Stimulated activated CD8-positive, alpha-beta memory T cell treated with anti-CD3 and anti-CD28 coated beads, Interleukin-2, amount 100 ng/mL, for 48 hours (primary cell): Measurements from ENCODE around the gene EVI2B.
"Not testable (repeated sequence)": the region's sequence is repeated elsewhere in the genome, so short reads cannot be mapped to it uniquely, and the experiment has no call there.

ENCODE experiments used
- DNase-seq, 2 donors: peaks; one replicate each; pipeline ENCODE4 v3.0.0-alpha.2; 2020; ENCODE audit warnings: low read depth in 2 of 2

Gene EVI2B

DNA sequence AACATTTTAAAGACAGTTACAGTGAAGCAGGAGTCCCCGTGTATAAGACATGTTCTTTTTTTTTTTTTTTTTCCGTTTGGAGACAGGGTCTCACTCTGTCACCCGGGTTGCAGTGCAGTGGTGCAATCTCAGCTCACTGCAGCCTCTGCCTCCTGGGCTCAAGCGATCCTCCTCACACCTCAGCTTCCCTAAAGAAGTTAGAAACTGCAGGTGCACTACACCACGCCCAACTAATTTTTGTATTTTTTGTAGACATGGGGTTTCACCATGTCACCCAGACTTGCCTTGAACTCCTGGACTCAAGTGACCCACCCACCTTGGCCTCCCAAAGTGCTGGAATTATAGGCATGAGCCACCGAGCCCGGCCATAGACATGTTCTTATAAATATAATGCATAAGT lies 3.0 kb downstream of the EVI2B start:
- no peak for DNase-seq

DNA sequence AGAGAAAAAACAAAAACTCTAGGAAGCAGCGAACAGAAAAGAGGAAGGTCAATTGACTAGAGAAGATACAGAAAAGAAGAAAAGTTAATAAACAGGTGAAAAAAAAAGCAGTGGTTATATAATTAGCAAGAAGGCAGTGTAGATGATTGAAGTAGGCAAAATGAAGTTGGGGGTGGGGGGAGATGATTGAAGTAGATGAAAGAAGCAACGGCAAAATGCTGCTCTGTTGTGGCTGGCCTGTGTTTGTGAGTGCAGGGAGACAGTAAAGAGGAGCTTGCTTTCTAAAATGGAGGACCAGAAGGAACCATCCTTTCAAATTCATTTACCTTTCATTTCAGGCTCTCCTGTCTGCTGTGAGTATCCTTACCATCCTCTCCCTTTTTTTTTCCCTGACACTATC lies 3.6 kb downstream of the EVI2B start:
- no peak for DNase-seq

DNA sequence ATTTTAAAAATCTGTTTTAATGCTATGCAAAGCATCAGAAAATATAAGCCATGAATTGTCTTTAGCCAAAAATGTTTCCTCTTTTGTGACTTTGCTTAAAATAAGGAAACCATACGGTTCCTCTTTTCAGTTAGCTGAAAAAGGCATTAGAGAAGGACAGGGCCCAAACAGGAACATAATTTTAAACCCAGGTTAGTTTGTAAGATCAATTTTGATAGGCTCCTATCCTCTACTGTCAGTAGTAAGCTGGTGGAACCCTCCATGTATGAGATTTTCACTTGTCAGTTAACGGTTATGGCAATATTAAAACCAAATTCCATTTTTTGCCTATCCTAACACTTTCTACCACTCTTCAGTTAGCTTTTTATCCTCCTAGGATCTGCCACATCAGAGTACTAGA lies 4.3 kb downstream of the EVI2B start:
- DNase-seq, result no peak

DNA sequence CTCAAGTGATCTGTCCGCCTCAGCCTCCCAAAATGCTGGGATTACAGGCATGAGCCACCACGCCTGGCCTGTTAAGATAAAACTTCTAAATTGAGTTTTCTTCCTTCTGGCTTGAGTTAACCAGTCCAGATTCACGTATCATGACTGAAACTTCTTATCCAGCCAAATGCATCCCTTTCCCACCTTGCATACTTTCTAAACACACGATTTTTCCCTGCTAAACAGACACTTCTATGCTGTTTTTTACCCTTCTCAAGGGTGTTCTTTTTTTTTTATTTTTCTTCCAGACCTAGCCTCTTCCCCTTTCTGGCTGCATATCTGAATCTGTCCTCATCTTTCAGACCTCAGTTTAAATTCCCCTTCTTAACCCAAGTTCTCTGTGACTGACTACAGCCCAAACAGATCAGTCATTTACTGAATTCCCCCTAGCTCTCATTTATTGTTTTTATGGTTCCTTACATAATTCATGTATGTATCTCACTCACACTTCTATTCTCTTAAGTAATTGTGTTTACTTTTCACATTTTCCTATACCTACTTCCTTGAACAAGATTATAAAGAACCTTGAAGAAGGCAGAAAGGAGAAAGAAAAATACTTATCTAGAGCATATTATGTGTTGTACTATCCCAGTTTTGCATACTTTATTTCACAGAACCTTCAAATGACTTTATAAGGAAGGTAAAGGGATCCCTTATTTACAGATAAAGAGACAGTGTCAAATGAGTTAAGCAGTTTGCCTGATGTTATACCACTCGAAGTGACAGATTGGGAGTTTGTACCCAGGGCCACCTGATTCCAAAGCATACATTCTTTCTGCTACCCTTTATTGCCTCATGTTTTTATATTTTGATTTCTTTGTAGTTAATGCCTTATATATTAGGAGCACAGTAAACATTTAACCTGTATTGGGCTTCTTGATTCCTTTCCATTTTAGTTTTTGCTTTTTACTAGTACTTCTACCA lies 5.2 kb downstream of the EVI2B start:
- DNase-seq, result no peak

DNA sequence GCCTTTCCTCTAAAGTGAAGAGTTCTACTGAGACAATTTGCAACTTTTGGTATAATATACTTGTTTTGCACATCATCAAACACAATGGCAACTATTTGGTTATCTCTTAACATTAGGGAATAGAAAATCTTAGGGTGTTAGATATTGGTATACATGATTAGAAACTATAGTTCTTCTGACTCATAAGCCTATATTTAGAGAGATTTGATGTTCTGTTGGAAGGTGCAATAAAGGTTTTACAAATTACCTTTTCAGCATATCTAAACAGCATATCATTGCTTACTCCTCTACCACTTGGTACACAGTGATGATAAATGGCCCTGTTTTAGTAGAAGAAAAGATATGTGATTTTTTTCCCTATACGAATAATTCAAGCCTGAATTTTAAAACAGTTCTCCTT lies 6.2 kb downstream of the EVI2B start:
- DNase-seq, result no peak

DNA sequence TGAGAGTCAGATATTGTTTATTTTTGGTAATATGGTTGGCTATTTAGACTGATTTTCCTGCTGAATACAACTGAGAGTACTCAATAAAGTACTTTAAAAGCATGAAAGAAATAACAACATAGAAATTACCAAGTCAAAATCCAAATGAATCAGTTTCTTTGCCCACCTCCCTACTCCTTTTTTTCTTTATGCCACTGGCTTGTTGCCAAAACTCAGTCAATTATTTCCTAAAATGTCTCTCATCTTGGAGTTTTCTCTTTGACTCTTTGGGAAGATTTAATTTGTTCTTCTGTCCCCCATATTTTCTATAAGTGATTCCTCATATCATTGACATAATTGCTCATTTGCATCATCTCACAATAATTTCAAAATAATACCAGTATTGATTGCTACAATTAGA lies 14.2 kb downstream of the EVI2B start:
- no peak for DNase-seq

DNA sequence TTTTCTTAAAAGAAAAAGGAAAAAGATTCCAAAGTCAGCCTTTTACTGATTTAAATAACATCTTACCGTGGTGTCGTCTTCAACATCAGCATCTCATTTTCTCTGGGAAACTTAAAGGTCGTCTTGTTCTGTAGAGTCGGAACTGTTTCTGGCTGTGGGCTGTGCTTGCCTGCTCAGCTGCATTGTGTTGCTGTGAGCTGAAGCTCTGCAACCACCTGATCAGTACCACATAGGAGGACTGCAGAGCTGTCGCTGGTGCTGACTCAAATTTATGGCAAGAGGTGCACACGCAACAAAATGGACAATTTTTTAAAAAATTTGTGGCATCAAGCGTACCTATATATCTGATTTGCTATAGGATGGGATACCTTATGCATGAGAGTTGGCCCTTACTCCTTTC lies 16.8 kb downstream of the EVI2B start, which contains the start of gene OMG:
Gene OMG, minus strand, starts transcription at position 150 of the 400 bp plus-strand sequence. CDS start 908 bp downstream, outside the sequence.
- DNase-seq, result no peak

DNA sequence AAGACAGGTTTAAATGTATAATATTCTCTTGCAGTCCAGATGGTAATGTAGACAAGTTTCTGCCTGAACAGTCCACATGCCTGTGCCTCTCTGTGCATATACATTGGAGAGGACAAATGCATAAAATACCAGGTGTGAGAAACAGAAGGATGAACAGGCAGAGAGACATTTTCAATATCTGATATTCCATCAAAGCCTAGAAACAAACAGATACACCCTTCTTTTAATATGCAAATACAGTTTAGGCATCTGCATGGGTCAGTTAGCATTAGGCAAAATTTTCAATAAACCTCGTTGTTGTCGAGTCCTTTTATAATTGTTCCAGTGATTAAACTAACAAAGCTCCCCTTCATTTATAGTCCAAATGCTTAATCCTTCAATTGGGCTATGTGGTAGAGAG lies 17.7 kb downstream of the EVI2B start:
- DNase-seq, result no peak

DNA sequence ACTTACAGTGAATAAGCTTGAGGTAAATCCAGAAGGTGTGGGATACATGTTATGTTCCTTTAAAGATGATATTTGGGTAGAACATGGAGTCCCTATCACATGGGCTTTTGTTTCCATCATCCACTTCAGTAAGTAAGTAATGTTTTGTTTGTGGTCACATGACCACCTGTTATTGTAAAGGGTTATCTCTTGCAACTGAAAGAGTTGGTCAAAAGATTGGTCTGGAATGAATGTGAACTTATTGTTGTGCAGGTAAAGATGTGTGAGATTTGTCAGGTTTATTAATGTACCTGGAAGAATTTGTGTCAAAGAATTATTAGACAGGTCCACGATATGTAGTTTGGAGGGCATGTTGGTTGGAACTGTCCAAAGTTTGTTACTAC lies 18.4 kb downstream of the EVI2B start:
- DNase-seq, result no peak

DNA sequence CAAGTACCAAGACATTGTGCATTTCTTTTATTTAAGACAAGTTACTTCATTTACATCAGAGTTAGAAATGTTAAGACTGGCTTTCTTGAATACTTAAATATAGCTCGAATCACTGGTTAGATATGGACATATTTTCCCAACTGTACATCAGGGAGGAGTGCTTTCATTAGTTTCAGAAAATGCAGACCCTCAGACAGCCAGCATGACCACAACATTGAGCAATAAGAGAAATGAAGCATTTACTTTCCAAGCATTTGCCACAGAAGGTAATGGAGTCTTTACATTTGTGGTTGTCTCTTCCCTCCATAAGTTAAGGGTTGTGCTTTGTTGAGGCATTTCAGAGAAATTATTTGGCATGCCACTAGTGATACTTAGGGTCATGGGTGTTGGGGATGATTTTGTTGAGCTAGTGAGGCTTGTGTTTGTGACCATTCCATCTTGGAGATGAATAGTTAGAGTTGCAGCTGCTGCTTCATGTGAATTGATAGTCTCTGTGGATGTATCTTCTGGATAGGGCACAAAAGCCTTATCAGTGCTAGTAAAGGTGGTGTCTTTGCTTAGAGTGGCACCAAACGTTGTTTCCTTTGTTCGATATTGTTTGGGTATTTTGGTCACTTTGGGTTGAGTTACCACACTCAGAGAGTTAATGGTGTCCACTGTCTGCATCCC lies 18.9 kb downstream of the EVI2B start:
- no peak for DNase-seq

DNA sequence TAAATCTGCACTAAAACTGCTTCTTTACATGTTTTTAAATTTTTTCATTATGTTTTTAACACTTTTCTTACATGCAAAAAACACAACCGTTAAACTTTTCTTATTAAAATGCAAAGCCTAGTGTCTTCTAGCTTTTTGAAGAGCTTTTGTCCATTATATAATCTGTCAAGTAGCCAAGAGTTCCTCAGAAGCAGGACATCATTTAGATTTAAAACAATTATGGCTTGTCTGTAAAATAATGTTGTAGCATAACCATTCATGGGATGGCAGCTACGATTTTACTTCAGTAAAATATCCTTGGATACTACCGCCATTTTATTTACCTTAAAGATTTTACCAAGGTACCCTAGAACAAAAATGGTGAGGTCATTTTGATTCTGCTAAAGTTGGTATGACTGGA lies 19.6 kb downstream of the EVI2B start:
- DNase-seq, result no peak

DNA sequence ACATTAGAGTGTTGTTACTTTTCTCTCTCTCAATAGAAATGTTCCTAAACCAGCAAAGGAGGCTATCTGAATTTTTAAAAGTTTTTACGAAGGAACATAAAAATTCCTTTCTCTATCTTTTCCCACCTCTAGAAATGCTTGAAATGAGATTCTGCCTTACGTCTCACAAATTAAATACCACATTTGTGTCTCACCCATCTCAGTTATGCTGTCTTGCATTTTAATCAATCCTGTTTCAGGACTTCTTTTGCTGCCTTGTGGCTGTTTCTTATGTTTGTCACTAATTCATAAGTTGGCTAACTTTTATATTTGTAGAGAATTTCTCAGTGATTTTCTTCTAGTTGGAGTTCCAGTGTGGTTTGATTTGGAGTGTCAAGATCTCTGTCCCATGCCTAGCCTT lies 20.3 kb downstream of the EVI2B start:
- DNase-seq, result no peak

DNA sequence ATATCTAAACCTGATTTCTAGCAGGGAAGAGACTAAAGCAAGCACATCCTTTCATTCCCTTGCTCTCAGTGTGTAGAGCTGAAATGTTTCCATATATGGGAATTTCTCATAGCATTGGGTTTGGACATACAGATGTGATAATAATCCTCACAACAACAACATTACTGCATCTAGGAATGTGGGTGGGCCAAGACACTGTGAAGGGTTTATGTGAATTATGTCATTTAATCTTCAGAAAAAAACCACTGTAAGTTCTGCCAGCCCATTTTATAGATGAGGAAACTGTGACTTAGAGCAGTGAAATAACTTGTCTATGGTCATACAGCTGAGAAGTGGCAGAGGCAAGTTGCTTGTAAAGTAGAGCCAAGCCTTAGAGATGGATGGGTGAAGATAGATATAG lies 22.0 kb downstream of the EVI2B start:
- DNase-seq, result no peak

DNA sequence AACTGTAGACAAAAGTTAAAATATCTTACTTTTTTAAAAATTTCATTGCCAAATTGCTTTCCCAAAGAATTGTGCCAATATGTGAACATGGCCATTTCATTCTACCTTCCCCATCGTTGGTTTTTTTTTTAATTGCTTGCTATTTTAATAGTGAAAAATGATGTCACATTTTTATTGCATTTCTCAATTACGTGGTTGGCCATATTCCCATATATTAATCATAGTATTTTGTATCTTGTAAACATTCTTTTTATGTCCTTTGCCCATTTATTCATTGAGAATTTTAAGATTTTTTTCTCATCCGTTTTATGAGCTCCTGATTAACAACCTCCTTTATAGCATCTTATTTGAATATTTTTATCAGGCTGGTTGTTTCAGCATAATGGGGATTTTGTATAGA lies 24.1 kb downstream of the EVI2B start:
- no peak for DNase-seq

DNA sequence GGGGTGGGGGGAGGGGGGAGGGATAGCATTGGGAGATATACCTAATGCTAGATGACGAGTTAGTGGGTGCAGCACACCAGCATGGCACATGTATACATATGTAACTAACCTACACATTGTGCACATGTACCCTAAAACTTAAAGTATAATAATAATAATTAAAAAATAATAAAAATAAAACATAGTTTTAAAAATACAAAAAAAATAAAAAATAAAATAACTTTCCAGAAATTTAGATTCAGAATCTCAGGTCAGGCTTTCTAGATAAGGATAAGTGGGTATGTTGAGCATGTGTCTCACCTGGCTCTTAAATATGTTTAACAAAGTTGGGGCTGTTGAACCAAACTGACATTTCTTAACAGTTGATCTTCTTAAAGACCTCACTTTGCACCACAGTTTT lies 25.9 kb downstream of the EVI2B start:
- DNase-seq, result not testable (repeated sequence)

DNA sequence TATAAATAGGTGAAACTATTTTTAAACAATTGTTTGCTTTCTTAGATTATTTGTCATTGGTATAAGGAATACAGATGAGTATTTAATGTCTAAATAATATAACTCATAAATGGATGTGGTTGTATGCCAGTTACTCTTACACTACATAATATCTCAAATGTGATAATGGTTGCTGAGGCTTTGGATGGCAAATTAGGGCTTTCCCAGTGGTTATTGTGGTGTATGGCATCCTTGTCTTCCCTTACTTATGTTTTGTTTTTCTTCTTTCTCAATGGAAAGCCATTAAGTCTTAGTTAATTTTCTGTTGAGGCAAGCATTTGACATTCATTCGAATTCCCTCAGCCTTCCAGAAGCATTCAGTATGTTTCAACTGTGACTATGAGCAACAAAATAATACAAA lies 27.3 kb downstream of the EVI2B start:
- no peak for DNase-seq

DNA sequence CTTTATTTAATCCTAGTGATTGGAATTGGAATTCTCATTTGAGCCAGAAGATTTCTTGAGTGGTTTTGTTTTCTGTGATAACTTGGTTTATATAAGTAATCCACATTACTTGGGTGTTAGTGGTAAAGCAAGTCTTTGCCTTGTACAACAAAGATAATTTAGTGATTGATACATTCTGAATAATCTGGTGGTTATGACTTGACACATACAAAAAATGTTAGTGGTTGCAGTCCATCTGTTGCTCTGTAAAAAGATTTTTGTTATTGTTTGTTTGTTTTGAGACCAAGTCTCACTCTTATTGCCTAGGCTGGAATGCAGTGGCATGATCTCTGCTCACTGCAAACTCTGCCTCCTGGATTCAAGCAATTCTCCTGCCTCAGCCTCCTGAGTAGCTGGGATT lies 30.0 kb downstream of the EVI2B start:
- no peak for DNase-seq

DNA sequence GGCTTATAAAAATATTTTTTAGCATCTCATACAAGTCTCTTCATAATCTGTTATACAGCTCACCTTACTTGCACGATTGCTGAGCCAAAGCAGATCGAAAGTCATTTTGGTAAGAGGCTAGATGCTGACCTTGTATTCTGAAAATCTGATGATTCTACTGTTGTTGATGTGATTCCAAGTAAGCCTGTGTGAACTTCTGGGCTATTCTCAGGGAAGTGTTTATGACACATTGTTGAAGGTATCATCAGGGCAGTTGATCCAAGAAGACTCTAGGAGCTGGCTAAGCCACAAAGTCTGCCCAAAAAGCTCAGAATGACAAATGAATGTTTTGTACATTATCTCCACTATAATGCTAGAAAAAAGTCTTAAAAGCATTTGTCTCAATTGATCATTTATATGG lies 32.8 kb downstream of the EVI2B start:
- DNase-seq, result no peak

DNA sequence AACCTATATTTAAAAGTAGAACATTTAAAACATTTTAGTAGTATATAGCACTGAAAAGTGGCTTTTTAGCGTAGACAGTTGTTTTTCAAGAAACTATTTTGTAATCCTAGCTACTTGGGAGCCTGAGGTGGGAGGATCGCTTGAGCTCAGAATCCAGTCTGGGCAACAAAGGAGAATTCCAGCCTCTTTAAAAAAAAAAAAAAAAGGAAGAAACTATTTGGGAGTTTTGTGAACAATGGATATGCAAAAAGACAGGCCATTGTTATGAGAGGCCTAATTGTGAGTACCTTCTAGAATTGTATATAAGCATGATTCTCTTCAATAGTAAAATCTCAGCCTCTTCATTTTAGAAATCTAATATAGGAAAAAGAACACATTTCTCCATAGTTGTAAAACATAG lies 34.5 kb downstream of the EVI2B start:
- no peak for DNase-seq

DNA sequence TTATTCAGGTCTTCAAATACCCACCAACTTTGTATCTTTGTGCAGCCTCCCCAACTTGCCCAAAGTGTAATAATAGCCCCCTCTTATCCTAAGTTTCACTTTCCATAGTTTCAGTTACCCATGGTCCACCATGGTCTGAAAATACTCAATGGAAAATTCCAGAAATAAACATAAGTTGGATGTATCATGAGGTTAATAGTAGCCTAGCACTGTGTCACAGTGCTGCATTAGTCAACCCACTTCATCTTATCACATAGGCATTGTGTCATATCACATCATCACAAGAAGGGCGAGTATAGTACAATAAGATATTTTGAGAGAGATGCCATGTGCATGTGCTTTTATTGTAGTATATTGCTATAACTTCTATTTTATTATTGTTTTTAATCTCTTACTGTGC lies 38.7 kb downstream of the EVI2B start:
- no peak for DNase-seq

DNA sequence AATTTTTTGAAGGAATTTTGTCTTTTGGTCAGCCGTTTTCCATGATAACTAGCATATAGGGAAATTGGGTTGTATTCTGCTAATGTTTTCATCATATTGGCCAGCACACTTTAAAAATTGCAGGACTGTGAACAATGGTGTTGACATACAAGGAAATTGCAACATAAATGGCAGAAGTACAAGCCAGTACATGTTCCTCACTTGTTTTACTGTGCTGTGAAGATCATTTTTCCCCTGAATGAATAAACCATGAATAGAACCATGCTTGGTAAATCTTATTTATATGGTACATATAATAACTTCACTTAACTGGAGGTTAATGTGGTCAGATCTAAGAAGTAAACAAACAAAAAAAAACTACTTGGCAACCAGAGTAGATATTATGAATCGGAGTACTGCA lies 39.6 kb downstream of the EVI2B start:
- no peak for DNase-seq

DNA sequence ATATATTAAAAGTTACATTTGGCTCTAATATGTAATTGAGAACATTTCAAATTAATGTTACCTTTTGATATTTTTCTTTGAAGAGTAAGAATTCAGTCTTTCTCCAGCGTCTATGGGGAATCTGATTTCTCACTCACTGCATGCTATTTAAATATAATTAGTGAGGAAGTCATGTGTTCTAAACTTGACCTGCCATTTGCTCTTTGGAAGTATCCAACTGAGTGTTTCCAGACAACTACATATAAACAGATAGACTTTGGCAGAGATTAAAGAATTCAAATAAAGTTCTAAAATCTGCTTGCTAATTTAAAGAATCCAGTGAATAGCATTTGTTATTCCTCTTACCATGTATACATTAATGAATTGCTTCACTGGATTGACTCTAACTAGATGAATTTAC lies 40.3 kb downstream of the EVI2B start:
- DNase-seq, result no peak

DNA sequence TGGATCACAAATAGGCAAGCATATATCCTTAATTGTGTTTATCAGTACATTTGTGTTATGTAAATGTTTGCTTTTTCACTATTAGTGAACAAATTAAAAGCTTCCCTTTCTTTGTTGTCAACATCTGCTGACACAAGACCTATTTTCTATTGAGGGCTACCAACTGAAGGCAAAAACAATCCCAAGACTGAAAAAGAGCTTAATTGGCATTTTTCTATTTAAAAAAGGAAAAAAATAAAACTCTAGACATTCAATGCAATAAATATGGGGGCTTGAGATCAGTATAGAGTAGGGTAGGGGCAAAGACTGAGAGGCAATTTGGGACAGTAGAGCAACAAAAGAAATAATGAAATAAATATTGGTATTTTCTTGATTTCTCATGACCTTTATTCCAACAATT lies 41.1 kb downstream of the EVI2B start:
- no peak for DNase-seq
